Measurements from ENCODE around the gene GPN2.
A peak's percentile ranks its signal among the peaks of the same experiment; 100 is the strongest.
"Not testable (repeated sequence)": the region's sequence is repeated elsewhere in the genome, so short reads cannot be mapped to it uniquely, and the experiment has no call there.

Gene GPN2

GRCh38 chr1:26894263-26894662, 4.2 kb upstream of the GPN2 start:
- in situ Hi-C loops (cut with HindIII; ENCODE audit: low pct_unique_long_range_greater_than_20kb, low sequenced_read_pairs), result no loop called here
- DNase-seq (ENCODE audit: low read depth in 1 of 2, low spot score in 1 of 2), result no peak

GRCh38 chr1:26890467-26890796, 349 bp upstream of the GPN2 start:
- in situ Hi-C loops (cut with HindIII; ENCODE audit: low pct_unique_long_range_greater_than_20kb, low sequenced_read_pairs), result no loop called here
- DNase-seq (ENCODE audit: low read depth in 1 of 2, low spot score in 1 of 2), result no peak
- TF ChIP-seq JUND (IDR thresholded peaks at IDR 0.05; ENCODE audit: low read depth), result no peak

More at GRCh38 chr1:26894263-26894662, 4.2 kb upstream of the GPN2 start:
- no peak for TF ChIP-seq JUND (IDR thresholded peaks at IDR 0.05; ENCODE audit: low read depth)

GRCh38 chr1:26888231-26888630, 1.9 kb downstream of the GPN2 start:
- TF ChIP-seq JUND (IDR thresholded peaks at IDR 0.05; ENCODE audit: low read depth), result no peak
- in situ Hi-C loops (cut with HindIII; ENCODE audit: low pct_unique_long_range_greater_than_20kb, low sequenced_read_pairs), result no loop called here
- DNase-seq (ENCODE audit: low read depth in 1 of 2, low spot score in 1 of 2), result no peak

GRCh38 chr1:26887125-26887524, 3.0 kb downstream of the GPN2 start:
- no peak for TF ChIP-seq JUND (IDR thresholded peaks at IDR 0.05; ENCODE audit: low read depth)
- peak; percentile 24 to 46 for DNase-seq (ENCODE audit: low read depth in 1 of 2, low spot score in 1 of 2)
- in situ Hi-C loops (cut with HindIII; ENCODE audit: low pct_unique_long_range_greater_than_20kb, low sequenced_read_pairs), result no loop called here

- no peak for DNase-seq (ENCODE audit: low read depth in 1 of 2, low spot score in 1 of 2)
- TF ChIP-seq JUND (IDR thresholded peaks at IDR 0.05; ENCODE audit: low read depth), result no peak
- in situ Hi-C loops (cut with HindIII; ENCODE audit: low pct_unique_long_range_greater_than_20kb, low sequenced_read_pairs), result no loop called here
Measured at GRCh38 chr1:26882696-26883463, 7.2 kb downstream of the GPN2 start.

GRCh38 chr1:26881611-26882010, 8.5 kb downstream of the GPN2 start:
- in situ Hi-C loops (cut with HindIII; ENCODE audit: low pct_unique_long_range_greater_than_20kb, low sequenced_read_pairs); DNase-seq (ENCODE audit: low read depth in 1 of 2, low spot score in 1 of 2): not testable (repeated sequence)

GRCh38 chr1:26879793-26880192, 10.3 kb downstream of the GPN2 start:
- in situ Hi-C loops (cut with HindIII; ENCODE audit: low pct_unique_long_range_greater_than_20kb, low sequenced_read_pairs), result no loop called here
- DNase-seq (ENCODE audit: low read depth in 1 of 2, low spot score in 1 of 2), result no peak
- no peak for TF ChIP-seq JUND (IDR thresholded peaks at IDR 0.05; ENCODE audit: low read depth)

- no peak for TF ChIP-seq JUND (IDR thresholded peaks at IDR 0.05; ENCODE audit: low read depth)
- no peak for DNase-seq (ENCODE audit: low read depth in 1 of 2, low spot score in 1 of 2)
- in situ Hi-C loops (cut with HindIII; ENCODE audit: low pct_unique_long_range_greater_than_20kb, low sequenced_read_pairs), result no loop called here
Measured at GRCh38 chr1:26877326-26877725, 12.8 kb downstream of the GPN2 start.

- in situ Hi-C loops (cut with HindIII; ENCODE audit: low pct_unique_long_range_greater_than_20kb, low sequenced_read_pairs), result no loop called here
- no peak for TF ChIP-seq JUND (IDR thresholded peaks at IDR 0.05; ENCODE audit: low read depth)
- no peak for DNase-seq (ENCODE audit: low read depth in 1 of 2, low spot score in 1 of 2)
Measured at GRCh38 chr1:26874896-26875295, 15.2 kb downstream of the GPN2 start.

GRCh38 chr1:26873097-26873496, 17.0 kb downstream of the GPN2 start:
- in situ Hi-C loops (cut with HindIII; ENCODE audit: low pct_unique_long_range_greater_than_20kb, low sequenced_read_pairs); DNase-seq (ENCODE audit: low read depth in 1 of 2, low spot score in 1 of 2): not testable (repeated sequence)

GRCh38 chr1:26864610-26865480, 25.2 kb downstream of the GPN2 start:
- TF ChIP-seq JUND (IDR thresholded peaks at IDR 0.05; ENCODE audit: low read depth), result no peak
- in situ Hi-C loops (cut with HindIII; ENCODE audit: low pct_unique_long_range_greater_than_20kb, low sequenced_read_pairs), result no loop called here
- peak; percentile 49 to 97 for DNase-seq (ENCODE audit: low read depth in 1 of 2, low spot score in 1 of 2)

- in situ Hi-C loops (cut with HindIII; ENCODE audit: low pct_unique_long_range_greater_than_20kb, low sequenced_read_pairs), result no loop called here
- DNase-seq (ENCODE audit: low read depth in 1 of 2, low spot score in 1 of 2), result no peak
- no peak for TF ChIP-seq JUND (IDR thresholded peaks at IDR 0.05; ENCODE audit: low read depth)
Measured at GRCh38 chr1:26863685-26864077, 26.4 kb downstream of the GPN2 start.
